Inflammatory macrophage treated with lipopolysaccharide for 1 hour (primary cell): ENCODE data around the gene KCNMA1.
A peak's percentile ranks its signal among the peaks of the same experiment; 100 is the strongest.
"Not testable (repeated sequence)": the region's sequence is repeated elsewhere in the genome, so short reads cannot be mapped to it uniquely, and the experiment has no call there.

Source experiments
- DNase-seq, 2 donors: peaks; one replicate each; pipeline ENCODE4 v3.0.0-alpha.2; 2020 to 2022

KCNMA1 gene

GRCh38 chr10:77637532-77638320 lies at the start of gene KCNMA1:
TSS of gene KCNMA1 (minus strand) at chr10:77637808.
- DNase-seq, result no peak

DNA sequence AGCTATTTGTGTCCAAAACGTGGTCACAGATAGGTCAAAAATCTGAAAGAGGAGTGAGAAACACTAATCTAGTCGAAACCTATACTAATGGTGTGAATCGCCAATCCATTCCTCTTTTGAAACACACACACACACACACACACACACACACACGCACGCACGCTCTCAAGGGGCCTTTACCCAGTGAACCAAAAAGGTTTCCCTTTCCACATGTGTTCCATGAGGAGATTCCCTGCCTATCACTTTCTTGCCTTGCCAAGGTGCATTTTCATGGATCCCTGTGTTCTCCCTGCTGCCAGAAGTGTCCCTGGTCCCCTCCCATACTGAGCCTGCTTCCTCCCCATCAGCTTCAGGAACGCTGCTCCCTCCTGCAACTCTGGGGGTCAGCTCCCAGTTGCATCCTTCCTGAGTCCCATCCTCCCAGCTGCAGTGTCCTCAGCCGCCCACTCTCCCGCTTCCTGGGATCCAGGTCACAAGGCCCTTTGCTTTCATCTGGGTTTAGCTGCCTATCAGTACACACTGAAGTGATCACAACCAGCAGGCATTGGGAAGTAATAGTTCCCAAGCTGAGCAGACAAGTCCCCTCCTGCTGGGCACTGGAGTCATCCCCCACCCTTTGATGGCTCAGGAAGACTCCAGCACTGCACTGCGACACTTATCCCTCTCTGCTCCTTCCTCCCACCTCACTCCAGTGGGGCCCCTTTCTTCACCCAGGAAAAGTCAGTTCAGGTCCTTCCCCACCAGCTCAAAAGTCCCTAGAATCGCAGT lies 49.2 kb upstream of the KCNMA1 start:
- DNase-seq, result no peak

DNA sequence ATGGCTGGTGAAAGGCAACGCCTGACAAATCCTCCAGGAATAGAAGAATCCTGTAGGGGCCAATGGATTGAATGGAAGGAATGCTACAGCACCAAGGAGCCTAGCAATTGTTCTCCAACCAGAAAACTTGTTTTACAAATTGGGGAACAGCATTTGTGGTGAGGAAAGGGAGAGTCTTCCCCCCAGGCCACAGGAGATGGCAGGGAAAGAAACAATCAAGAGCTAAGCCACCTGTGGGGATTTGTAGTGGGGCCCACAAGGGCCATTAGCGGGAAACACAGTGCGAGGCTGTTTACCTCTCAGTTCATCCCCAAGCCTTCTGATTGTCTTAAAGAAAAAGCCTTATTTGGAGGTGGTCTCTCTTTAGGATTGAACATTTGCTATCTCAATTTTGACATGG lies 48.5 kb upstream of the KCNMA1 start:
- DNase-seq, result no peak

GRCh38 chr10:77685432-77685831 lies 47.8 kb upstream of the KCNMA1 start:
- DNase-seq, result no peak

GRCh38 chr10:77683088-77683432 lies 45.5 kb upstream of the KCNMA1 start:
- not testable (repeated sequence) for DNase-seq

DNA sequence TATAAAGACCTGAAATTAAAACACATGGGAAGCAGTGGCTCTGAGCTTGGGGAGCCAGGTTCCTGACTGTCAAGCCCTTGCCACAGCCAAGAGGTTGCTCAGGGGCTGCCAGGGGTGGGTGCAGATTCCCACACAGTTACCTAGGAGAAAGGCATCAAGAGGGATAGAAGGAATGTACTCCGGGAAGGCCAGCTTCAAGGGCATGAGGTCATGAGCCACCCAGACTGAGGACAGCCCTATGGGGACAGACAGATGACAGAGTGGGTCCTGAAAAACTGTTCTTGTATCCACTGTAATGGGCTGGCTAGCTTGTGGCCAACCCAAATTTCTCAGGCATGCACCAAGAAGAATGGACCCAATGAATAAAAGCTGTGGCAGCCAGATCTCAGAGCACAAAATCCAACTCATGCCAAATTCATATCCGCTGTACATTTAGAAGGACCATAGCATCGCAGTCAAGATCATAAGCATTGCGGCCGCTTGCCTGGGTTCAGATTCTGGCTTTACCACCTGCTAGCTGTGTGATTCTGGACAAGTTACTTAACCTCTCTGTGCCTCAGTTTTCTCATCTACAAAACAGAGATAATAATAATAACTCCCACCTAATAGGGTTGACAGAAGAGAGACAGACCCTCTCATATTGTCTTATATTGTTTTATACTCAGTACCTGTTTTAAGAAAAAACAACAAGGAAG lies 44.9 kb upstream of the KCNMA1 start:
- DNase-seq, result no peak

GRCh38 chr10:77681839-77682238 lies 44.2 kb upstream of the KCNMA1 start:
- no peak for DNase-seq

- no peak for DNase-seq
Measured at GRCh38 chr10:77680811-77681210, 43.2 kb upstream of the KCNMA1 start.

GRCh38 chr10:77680065-77680464 lies 42.5 kb upstream of the KCNMA1 start:
- no peak for DNase-seq

DNA sequence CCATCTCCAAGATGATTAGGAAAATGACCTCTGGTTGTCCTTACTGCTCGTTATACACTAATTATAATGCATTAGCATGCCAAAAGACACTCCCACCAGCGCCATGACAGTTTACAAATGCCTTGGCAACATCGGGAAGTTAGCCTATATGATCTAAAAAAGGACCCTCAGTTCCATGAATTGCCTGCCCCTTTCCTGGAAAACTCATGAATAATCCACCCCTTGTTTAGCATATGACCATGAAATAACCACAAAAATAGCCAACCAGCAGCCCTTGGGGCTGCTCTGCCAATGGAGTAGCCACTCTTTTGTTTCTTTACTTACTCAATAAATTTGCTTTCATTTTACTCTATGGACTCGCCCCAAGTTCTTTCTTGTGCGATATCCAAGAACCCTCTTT lies 41.6 kb upstream of the KCNMA1 start:
- DNase-seq, result no peak

DNA sequence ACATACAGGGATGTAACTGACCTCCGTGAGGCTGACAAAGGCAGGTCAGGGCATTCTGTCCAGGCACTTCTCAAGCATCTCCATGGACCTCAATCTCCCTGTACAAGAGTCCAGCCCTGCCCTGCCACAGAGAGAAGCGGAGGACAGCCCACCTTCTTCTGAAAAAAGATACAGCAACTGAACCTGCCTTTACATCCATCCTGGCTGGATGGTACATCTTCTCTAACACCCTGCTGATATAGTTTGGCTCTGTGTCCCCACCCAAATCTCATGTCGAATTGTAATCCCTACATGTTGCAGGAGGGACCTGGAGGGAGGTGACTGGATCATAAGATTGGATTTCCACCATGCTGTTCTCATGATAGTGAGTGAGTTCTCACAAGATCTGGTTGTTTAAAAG lies 40.5 kb upstream of the KCNMA1 start:
- no peak for DNase-seq

- no peak for DNase-seq
Measured at GRCh38 chr10:77675347-77675746, 37.7 kb upstream of the KCNMA1 start.

GRCh38 chr10:77673515-77674140 lies 36.0 kb upstream of the KCNMA1 start:
- DNase-seq, result no peak

DNA sequence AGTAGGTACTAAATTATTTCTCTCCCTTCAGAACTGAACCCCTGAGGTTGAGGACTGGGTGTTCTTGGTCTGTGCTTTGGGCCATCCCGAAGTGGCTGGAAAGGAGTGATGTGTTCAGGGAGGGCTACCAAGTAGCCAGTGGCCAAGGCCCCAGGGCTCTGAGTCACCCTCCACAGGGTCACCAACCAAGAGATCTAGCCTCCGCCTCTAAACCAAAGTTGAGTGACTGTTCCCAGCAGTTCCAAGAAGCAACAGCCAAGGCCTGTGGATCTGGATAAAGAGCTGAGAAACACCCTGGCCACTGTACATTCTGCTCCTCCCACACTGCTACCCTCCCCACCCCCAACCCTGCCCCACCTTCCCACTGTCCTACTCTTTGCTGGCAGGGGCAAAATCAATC lies 35.5 kb upstream of the KCNMA1 start:
- no peak for DNase-seq

DNA sequence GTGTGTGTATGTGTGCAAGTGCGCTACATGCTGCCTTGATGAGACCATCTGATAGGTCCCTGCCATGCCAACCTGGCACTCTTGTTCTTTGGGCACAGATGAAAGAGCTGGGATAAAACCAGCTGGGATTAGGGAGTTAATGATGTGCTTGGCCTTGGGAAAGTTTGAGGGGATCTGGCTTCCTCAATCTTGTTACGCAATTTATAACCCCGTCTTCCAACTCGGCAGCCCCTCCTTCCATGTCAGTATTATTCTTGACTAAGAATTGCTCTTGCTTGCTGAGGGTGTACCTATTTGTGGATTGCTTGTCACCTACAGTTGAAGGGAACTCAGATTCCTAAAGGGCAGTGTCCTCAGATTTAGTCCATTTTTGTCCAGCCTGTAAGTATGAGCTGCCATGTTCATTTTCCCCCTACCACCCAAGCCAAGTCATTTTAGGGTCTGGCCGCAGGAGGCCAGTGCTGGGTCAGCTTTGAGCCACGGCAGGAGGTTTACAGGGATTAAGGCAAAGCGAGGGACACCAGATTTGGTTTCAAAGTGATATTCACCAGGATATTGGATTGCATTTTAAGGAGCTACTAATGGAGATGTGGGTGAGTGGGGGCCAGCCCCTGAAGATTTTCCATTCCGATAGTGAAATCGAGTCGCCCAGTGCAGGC lies 34.1 kb upstream of the KCNMA1 start:
- no peak for DNase-seq

DNA sequence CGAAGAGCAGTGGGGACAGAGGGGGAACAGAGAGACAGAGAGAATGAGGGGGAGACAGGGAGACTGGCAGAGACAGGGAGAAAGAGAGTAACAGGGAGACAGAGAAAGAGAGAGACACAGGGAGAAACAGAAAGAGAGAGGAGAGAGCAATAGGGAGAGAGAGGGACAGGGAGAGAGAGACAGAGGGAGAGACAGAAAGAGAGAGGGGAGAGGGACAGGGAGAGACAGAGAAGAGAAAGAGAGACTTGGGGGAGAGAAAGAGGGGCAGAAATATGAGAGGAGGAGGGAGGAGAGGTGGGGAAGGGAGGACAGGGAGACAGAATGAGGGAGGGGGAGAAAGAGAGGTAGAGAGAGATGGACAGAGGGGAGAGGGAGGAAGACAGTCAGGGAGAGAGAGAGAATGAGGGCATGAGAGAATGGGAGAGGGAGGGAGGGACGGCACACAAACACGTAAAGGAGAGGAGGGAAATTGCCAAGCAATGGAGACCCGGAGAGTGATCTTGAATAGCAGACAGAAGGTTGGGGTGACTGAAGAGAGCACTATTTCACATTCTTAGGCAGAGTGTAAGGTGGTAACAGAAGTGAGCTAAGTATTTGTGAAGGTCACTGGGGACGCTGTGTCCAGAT lies 33.3 kb upstream of the KCNMA1 start:
- DNase-seq, result no peak

DNA sequence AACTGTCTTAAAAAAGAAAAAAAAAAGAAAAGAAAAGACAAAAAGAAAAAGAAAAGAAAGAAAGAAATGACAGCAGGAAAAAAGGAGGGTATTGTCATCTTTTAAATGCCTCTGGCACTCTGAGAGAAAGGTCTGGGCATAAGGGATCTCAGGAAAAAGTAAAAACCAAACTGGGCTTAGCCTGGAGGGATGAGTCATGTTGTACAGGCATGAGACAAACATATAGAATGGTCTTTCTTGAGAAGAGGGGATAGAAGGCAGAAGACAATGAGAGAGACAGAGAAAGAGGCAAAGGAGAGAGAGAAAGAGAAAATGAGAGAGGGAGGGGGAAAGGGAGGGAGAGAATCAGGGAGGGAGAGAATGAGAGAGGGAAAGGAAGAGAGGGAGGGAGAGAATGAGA lies 32.3 kb upstream of the KCNMA1 start:
- DNase-seq, result no peak

GRCh38 chr10:77667426-77668324 lies 30.1 kb upstream of the KCNMA1 start:
- peak in 1 of 2 donors; percentile 14 for DNase-seq

- no peak for DNase-seq
Measured at GRCh38 chr10:77666821-77667220, 29.2 kb upstream of the KCNMA1 start.

DNA sequence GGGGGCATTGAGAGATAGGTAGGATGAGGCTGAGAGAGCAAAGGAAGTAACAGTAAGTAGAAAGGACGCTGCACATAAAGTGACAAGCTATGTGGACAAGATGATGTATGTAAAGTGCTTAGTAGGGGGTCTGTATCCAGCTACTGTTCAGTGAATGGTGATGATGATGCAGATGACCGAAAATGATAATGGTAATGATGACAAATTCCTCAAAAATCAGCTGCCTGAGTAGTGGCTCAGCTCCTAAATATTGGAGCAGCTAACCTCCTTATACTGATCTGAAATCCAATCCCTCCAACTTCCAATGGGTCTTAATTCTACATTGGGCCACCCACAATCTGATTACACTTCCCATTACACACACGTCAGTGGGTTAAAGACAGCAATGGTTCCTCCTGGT lies 27.1 kb upstream of the KCNMA1 start:
- DNase-seq, result no peak

DNA sequence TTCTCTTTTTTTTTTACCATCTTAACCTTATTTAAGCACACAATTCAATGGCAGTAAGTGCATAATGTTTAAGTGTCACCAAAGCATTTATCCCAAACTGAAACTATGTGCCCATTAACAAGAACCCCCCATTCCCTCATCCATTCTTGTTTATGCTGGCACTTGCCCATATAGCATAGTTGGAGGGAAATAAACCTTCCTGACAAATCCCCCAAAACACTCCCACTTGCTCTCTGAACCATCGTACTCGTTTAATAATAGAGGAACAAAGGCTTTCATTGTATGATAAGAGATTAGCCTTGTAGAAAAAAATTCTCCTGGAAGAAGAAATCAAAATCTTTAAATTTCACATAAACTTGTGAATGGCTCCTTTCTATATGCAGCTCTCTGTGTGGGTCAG lies 26.4 kb upstream of the KCNMA1 start:
- DNase-seq, result no peak
